Neuronal stem cell (in vitro differentiated cells): Measurements from ENCODE around the gene INSR.

Experiments used
- DNase-seq: peaks from one replicate; pipeline ENCODE4 v3.0.0-alpha.2; 2013; ENCODE audit warnings: low spot score
- H2AFZ ChIP-seq: one replicate; pipeline ENCODE4 v1.6.1; 2013; ENCODE audit warnings: mild to moderate bottlenecking, low read length, inconsistent platforms
- H2AK5ac ChIP-seq: 2 replicates; pipeline ENCODE4 v1.6.1; 2013; ENCODE audit warnings: low read depth, mild to moderate bottlenecking, inconsistent platforms, low read length, moderate library complexity, mixed read lengths
- H2BK120ac ChIP-seq: 2 replicates; pipeline ENCODE4 v1.6.1; 2013; ENCODE audit warnings: low read depth, mild to moderate bottlenecking, inconsistent platforms, low read length, moderate library complexity, mixed read lengths
- H2BK12ac ChIP-seq: one replicate; pipeline ENCODE4 v1.6.1; 2013; ENCODE audit warnings: low read length, inconsistent platforms
- H2BK15ac ChIP-seq: 2 replicates; pipeline ENCODE4 v1.6.1; 2013; ENCODE audit warnings: mild to moderate bottlenecking, low read length, inconsistent platforms, mixed read lengths
- H2BK5ac ChIP-seq: one replicate; pipeline ENCODE4 v1.6.1; 2013; ENCODE audit warnings: inconsistent platforms, mild to moderate bottlenecking, low read length, moderate library complexity
- H3K14ac ChIP-seq: one replicate; pipeline ENCODE4 v1.6.1; 2013; ENCODE audit warnings: low read length, inconsistent platforms
- H3K18ac ChIP-seq: 2 replicates; pipeline ENCODE4 v1.6.1; 2013; ENCODE audit warnings: low read length, inconsistent platforms
- H3K23ac ChIP-seq: 2 replicates; pipeline ENCODE4 v1.6.1; 2013; ENCODE audit warnings: low read depth, mild to moderate bottlenecking, mixed read lengths, low read length, inconsistent platforms; ENCODE audit not compliant: poor library complexity
- H3K27ac ChIP-seq: replicated peaks from 3 replicates; pipeline ENCODE4 v1.5.1; 2013; ENCODE audit warnings: low read length, inconsistent platforms
- H3K27me3 ChIP-seq, 3 experiments: 2 replicates each; pipeline ENCODE4 v1.6.1; 2013; ENCODE audit warnings: low read length in 3 of 3, mild to moderate bottlenecking in 2 of 3, inconsistent platforms in 1 of 3, low read depth in 1 of 3, mixed read lengths in 1 of 3, moderate library complexity in 1 of 3; ENCODE audit not compliant: control insufficient read depth in 3 of 3, insufficient read depth in 3 of 3
- H3K36me3 ChIP-seq, 2 donors: replicated peaks in 1 of 2; 2 replicates each; pipeline ENCODE4 v1.6.1; 2013; ENCODE audit warnings: low read length in 2 of 2; ENCODE audit not compliant: control insufficient read depth in 2 of 2, insufficient read depth in 2 of 2
- H3K4ac ChIP-seq: 2 replicates; pipeline ENCODE4 v1.6.1; 2013; ENCODE audit warnings: inconsistent platforms, mild to moderate bottlenecking, low read length, moderate library complexity
- H3K4me1 ChIP-seq, 2 donors: 1 replicate in 1 of 2; 2 replicates in 1 of 2; pipeline ENCODE4 v1.6.1; 2013; ENCODE audit warnings: low read length in 2 of 2, low read depth in 1 of 2; ENCODE audit not compliant: control insufficient read depth in 2 of 2, insufficient read depth in 1 of 2
- H3K4me2 ChIP-seq: one replicate; pipeline ENCODE4 v1.6.1; 2013; ENCODE audit warnings: mild to moderate bottlenecking, low read length, inconsistent platforms; ENCODE audit not compliant: insufficient read depth, poor library complexity, severe bottlenecking
- H3K4me3 ChIP-seq, 2 donors: 2 replicates each; pipeline ENCODE4 v1.5.1; 2013; ENCODE audit warnings: low read length in 2 of 2, mild to moderate bottlenecking in 2 of 2, inconsistent platforms in 1 of 2, moderate library complexity in 1 of 2
- H3K79me1 ChIP-seq: one replicate; pipeline ENCODE4 v1.6.1; 2013; ENCODE audit warnings: low read depth, mild to moderate bottlenecking, inconsistent platforms, low read length, moderate library complexity
- H3K9ac ChIP-seq: one replicate; pipeline ENCODE4 v1.6.1; 2013; ENCODE audit warnings: mild to moderate bottlenecking, low read depth, low read length, inconsistent platforms; ENCODE audit not compliant: poor library complexity
- H3K9me3 ChIP-seq, 2 donors: replicated peaks in 1 of 2; 2 replicates each; pipeline versions ENCODE3 to v1.6.1; 2013; ENCODE audit warnings: low read length in 2 of 2, mild to moderate bottlenecking in 2 of 2, inconsistent platforms in 1 of 2, low read depth in 1 of 2, mixed read lengths in 1 of 2, moderate library complexity in 1 of 2; ENCODE audit not compliant: control insufficient read depth in 2 of 2, insufficient read depth in 1 of 2
- H4K8ac ChIP-seq: one replicate; pipeline ENCODE4 v1.6.1; 2013; ENCODE audit warnings: low read depth, mild to moderate bottlenecking, inconsistent platforms, low read length, moderate library complexity
- H4K91ac ChIP-seq: one replicate; pipeline ENCODE4 v1.6.1; 2013; ENCODE audit warnings: low read length, low read depth, mild to moderate bottlenecking, inconsistent platforms; ENCODE audit not compliant: poor library complexity
- WGBS, 2 donors: extraction: QIAGEN DNeasy Blood & Tissue Kit; methylation state at CpG; one replicate each; pipeline ENCODE4 v1.1.7; 2013; ENCODE audit warnings: missing lambda C conversion rate in 2 of 2, mixed read lengths in 1 of 2; ENCODE audit not compliant: insufficient read length in 2 of 2, insufficient replicate concordance in 1 of 2; ENCODE audit errors: extremely low coverage in 2 of 2; 5-methylcytosine and 5-hydroxymethylcytosine counted together

Gene INSR

DNA sequence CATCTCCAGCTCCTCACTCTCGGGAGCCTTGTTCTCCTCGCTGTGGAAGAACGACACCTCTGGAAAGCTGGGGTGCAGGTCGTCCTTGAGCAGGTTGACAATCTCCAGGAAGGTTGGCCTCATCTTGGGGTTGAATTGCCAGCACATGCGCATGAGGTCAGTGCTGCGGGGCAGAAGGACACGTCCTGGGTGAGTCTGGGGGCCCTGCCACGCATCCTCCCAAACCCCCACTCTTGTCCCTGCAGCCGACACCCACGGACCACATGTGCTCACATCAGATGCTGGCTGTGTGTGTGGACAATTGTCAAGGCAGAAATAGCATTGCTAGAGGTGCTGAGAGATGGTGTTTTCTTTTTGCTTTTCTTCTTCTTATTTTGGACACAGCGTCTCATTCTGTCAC lies 177.0 kb downstream of the INSR start:
- H3K14ac ChIP-seq: no peak overlapping the region
- H3K23ac ChIP-seq: no peak overlapping the region
- peaks cover 4% of the 10 kb centered on the region for H3K79me1 ChIP-seq
- no peak overlapping the region for H2BK12ac ChIP-seq
- no peak overlapping the region for H4K8ac ChIP-seq
- H3K4me1 ChIP-seq: peaks cover 0 to 2% of the 10 kb centered on the region in 2 donors
- H3K9ac ChIP-seq: no peak overlapping the region
- H2AK5ac ChIP-seq: no peak overlapping the region
- no peak for DNase-seq
- no CpG with 5 or more reads among the region's 11 CpGs for WGBS, 2 donors
- H3K9me3 ChIP-seq: peaks cover 0 to 13% of the 10 kb centered on the region in 2 donors
- no peak overlapping the region for H2AFZ ChIP-seq
- no peak overlapping the region for H3K4me3 ChIP-seq
- H2BK15ac ChIP-seq: no peak overlapping the region
- H3K4ac ChIP-seq: no peak overlapping the region
- no peak overlapping the region for H4K91ac ChIP-seq
- peaks cover 10 to 53% of the 10 kb centered on the region in 2 donors for H3K36me3 ChIP-seq
- H2BK5ac ChIP-seq: no peak overlapping the region
- H3K4me2 ChIP-seq: no peak overlapping the region
- H2BK120ac ChIP-seq: no peak overlapping the region
- no peak overlapping the region for H3K18ac ChIP-seq
- H3K27ac ChIP-seq: no peak overlapping the region
- no peaks in the 10 kb centered on the region for H3K27me3 ChIP-seq

GRCh38 chr19:7115721-7116120 lies 178.5 kb downstream of the INSR start:
- DNase-seq: no peak

GRCh38 chr19:7113233-7113632 lies 181.0 kb downstream of the INSR start:
- Histone ChIP-seq H3K79me1 (no peaks in the 10 kb centered on the region), H2AFZ (no peak overlapping the region), H4K91ac (no peak overlapping the region), H2BK120ac (no peak overlapping the region), H2BK15ac (no peak overlapping the region), H3K4me2 (no peak overlapping the region), H3K4me1 (no peaks in the 10 kb centered on the region), H3K4ac (no peak overlapping the region), H3K14ac (no peak overlapping the region), H2AK5ac (no peak overlapping the region), H4K8ac (no peak overlapping the region), H3K27ac (no peak overlapping the region), H3K18ac (no peak overlapping the region), H3K23ac (no peak overlapping the region), H3K4me3 (no peak overlapping the region), H3K27me3 (no peaks in the 10 kb centered on the region), H2BK5ac (no peak overlapping the region), H2BK12ac (no peak overlapping the region), H3K36me3 (peaks cover 3 to 23% of the 10 kb centered on the region in 2 donors), H3K9ac (no peak overlapping the region), H3K9me3 (peaks cover 0 to 8% of the 10 kb centered on the region in 2 donors)
- DNase-seq: no peak
- no CpG with 5 or more reads among the region's 1 CpG for WGBS, 2 donors

More at GRCh38 chr19:7115721-7116120, 178.5 kb downstream of the INSR start:
- no peak overlapping the region for H2BK12ac ChIP-seq
- H4K8ac ChIP-seq: no peak overlapping the region
- peaks cover 0 to 13% of the 10 kb centered on the region in 2 donors for H3K9me3 ChIP-seq
- H3K23ac ChIP-seq: no peak overlapping the region
- peaks cover 4% of the 10 kb centered on the region for H3K79me1 ChIP-seq
- no peak overlapping the region for H2AFZ ChIP-seq
- no peak overlapping the region for H2AK5ac ChIP-seq
- H4K91ac ChIP-seq: no peak overlapping the region
- peaks cover 0 to 2% of the 10 kb centered on the region in 2 donors for H3K4me1 ChIP-seq
- H2BK15ac ChIP-seq: no peak overlapping the region
- no peak overlapping the region for H2BK120ac ChIP-seq
- no peak overlapping the region for H3K4me3 ChIP-seq
- no peaks in the 10 kb centered on the region for H3K27me3 ChIP-seq
- no peak overlapping the region for H3K14ac ChIP-seq
- peaks cover 10 to 43% of the 10 kb centered on the region in 2 donors for H3K36me3 ChIP-seq
- no peak overlapping the region for H3K9ac ChIP-seq
- H2BK5ac ChIP-seq: no peak overlapping the region
- H3K18ac ChIP-seq: no peak overlapping the region
- H3K4ac ChIP-seq: no peak overlapping the region
- no peak overlapping the region for H3K27ac ChIP-seq
- WGBS, 2 donors: no CpG with 5 or more reads among the region's 6 CpGs
- no peak overlapping the region for H3K4me2 ChIP-seq

- Histone ChIP-seq H4K8ac (no peak overlapping the region), H3K9me3 (peaks cover 0 to 8% of the 10 kb centered on the region in 2 donors), H3K4me1 (no peaks in the 10 kb centered on the region), H2BK12ac (no peak overlapping the region), H3K23ac (no peak overlapping the region), H3K4me2 (no peak overlapping the region), H3K27me3 (no peaks in the 10 kb centered on the region), H3K4ac (no peak overlapping the region), H3K9ac (no peak overlapping the region), H3K79me1 (no peaks in the 10 kb centered on the region), H3K4me3 (no peak overlapping the region), H4K91ac (no peak overlapping the region), H3K27ac (no peak overlapping the region), H2BK5ac (no peak overlapping the region), H2AFZ (no peak overlapping the region), H3K36me3 (peaks cover 3 to 23% of the 10 kb centered on the region in 2 donors), H2BK120ac (no peak overlapping the region), H3K18ac (no peak overlapping the region), H2BK15ac (no peak overlapping the region), H2AK5ac (no peak overlapping the region), H3K14ac (no peak overlapping the region)
- no CpG with 5 or more reads among the region's 4 CpGs for WGBS, 2 donors
- no peak for DNase-seq
Observed at GRCh38 chr19:7112675-7113074, 181.5 kb downstream of the INSR start.
